HG02840 (cell line): ENCODE data around the gene PLBD1.

Experiments
- ATAC-seq: cut with Tn5 transposase; IDR thresholded peaks from one replicate; pipeline ENCODE4 v1.9.1; 2021; ENCODE audit warnings: mild to moderate bottlenecking, moderate library complexity, moderate number of reproducible peaks; ENCODE audit not compliant: unreplicated experiment, low FRiP score

The PLBD1 gene

DNA sequence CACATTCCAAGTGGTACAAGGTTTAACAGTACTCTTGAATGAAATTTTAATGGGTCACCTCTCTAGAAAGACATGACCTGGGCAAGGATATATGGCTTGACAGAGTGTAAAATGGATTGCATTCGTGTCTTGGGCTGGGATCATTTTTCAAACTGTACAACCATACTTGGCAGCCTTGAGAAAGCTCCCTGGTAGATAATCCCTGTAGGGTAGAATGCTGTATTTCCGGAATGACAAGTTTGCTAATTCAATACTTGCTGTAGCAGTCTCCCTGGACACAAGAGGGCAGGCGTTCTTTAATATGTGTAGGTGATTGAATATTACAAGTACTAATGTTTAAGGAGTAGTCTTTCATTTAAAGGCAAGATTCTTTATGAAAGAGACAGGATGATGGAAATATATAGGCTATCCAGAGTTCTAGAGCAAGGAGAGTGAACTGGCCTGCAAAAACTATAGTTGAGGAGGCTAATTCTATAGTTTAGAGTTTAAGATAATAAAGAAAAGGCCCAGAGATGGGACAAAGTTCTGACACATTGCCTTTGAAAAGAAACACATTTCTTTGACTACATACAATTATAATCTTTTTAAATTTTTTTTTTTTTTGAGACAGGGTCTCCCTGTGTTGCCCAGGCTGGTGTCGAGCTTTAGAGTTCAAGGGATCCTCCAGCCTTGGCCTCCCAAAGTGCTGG lies 53.4 kb downstream of the PLBD1 start:
- no peak for ATAC-seq

DNA sequence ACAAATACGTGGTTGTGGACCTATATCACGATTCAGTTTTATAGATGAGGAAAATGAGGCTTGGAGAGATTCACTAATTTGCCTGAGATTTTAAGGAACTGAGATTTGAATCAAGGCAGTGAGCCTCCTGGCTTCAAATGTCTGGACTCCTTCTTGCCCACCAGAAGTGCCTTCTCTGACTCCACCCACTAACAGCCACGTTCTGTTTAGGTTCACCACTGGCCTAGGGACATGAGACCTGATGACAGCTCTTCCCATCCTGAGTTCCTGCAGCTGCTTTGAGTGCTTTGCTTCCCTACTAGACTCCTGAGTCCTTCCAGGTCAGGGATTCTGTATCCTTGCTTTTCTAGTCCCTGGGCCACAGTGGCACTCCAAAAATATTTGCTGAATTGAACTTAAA lies 57.1 kb downstream of the PLBD1 start:
- no peak for ATAC-seq

DNA sequence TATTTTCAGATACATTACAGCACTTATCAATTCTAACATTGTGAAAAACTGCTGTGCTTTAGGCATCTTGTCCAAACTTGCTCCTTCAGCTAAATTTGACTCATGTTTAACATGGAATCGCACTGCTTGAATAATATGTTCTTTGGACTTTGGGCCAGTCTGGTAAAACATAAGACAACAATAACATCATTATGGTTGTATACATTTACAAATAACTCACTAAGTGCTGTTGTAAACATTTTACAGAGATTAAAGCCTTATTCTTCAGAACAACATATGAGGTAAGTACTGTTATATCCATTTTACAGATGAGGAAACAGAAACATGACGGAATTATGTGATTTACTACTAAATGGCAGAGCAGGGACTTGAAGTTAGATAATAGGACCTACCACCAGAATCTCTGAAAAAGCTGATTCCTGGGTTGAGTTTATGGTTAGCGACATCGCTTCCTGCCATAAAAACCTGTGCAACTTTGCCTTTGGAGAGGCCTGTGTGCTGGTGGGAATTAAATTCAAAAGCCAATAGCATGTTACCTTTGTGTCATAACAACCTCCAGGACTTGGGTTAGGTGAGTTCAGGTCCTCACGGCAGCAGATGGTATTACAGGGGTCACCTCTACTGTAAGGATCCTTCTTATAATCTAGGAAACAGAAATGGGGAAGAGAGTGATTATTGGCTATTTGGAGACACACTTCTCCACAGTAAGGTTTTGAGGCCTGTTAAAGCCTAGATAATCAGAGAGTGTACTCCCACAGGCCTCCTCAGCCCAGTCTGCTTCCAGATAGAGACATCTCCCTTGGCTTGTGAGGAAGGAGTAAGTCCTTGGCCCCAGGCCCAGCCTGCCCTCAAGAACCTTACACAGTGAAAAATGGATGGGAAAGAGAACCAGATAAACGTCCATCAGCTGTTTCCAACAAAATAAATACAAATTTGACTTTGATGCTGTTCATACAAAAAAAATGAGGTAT lies 61.8 kb downstream of the PLBD1 start:
- no peak for ATAC-seq

- no peak for ATAC-seq
These were observed 72.4 kb downstream of the PLBD1 start for GRCh38 chr12:14495326-14495725.

DNA sequence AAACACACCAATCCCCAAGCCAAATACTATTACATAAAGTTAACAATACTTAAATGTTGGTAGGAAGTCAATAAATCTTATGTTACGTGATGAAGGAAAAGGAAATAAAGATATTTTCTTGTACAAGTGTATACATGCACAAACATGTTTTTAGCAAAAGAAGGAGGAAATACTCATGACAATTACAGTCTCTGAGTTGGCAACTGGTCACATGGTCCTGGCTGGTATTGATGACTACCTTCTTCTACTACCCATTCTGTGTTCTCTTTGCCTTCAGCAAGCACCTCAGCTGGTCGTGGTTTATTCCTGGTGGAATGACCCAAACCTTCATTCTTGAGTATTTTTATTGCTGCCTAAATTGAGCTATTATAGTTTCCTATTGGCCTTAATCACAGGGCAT lies 84.8 kb downstream of the PLBD1 start:
- ATAC-seq = no peak

- no peak for ATAC-seq
These were observed 85.3 kb downstream of the PLBD1 start for GRCh38 chr12:14482361-14482760.

DNA sequence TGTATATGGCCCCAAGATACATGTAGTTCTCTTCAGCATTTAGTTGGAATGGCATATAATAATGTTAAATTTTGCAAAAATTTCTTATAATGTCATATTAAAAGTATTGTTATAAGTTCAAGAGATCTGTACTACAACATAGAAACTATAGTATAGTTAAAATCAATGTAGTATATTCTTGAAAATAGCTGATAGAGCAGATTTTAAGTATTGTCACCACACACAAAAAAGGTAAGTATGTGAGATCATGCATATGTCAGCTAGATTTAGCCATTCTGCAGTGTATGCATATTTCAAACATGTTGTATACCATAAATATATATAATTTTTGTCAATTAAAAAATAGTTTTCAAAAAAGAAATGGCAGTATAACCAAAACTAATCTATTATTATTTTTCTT lies 86.5 kb downstream of the PLBD1 start:
- no peak for ATAC-seq

GRCh38 chr12:14479004-14479403 lies 88.7 kb downstream of the PLBD1 start:
- no peak for ATAC-seq

- no peak for ATAC-seq
These were observed 93.9 kb downstream of the PLBD1 start for GRCh38 chr12:14473707-14474287.

GRCh38 chr12:14471497-14471896 lies 96.2 kb downstream of the PLBD1 start:
- ATAC-seq = no peak

DNA sequence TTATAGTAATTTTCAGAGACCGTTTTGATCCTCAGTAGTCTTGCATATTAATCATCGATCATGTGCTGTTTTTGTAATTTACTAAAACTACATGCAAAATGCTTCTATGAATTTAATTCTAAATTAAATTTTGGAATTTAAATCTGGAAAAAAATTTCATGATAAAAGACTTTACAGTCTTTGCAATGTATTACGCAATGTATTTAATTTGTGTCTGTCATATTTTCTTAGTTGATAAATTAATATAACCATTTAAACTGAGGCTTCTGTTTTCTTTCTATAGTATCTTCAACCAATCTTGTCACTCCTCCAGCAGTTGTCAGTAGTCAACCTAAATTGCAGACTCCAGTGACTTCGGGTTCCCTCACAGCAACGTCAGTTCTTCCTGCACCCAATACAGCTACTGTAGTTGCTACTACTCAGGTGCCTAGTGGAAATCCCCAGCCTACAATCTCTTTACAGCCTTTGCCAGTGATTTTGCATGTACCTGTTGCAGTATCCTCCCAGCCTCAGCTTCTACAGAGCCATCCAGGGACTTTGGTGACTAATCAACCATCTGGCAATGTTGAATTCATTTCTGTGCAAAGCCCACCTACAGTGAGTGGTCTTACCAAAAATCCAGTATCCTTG lies 107.4 kb downstream of the PLBD1 start:
- ATAC-seq = no peak

GRCh38 chr12:14454098-14454907 lies 113.4 kb downstream of the PLBD1 start:
- ATAC-seq = no peak
